DOHH2 (cell line): ENCODE data around the gene HAND2.

Experiments
- H3F3A ChIP-seq: fragments of 200-600 bp; sonication (generic), shearing (Covaris generic); 2 replicates; pipeline ENCODE4 v1.6.0; 2016; ENCODE audit warnings: antibody characterized with exemption, mild to moderate bottlenecking; ENCODE audit not compliant: control insufficient read depth, insufficient read depth
- H3K27ac ChIP-seq: fragments of 200-600 bp; sonication (generic); 2 replicates; pipeline ENCODE4 v1.5.1; 2014; ENCODE audit warnings: low read depth, mild to moderate bottlenecking, low read length, moderate library complexity
- H3K27me3 ChIP-seq: fragments of 200-600 bp; sonication (generic); 2 replicates; pipeline ENCODE4 v1.6.1; 2014; ENCODE audit warnings: mild to moderate bottlenecking, low read length, mixed read lengths; ENCODE audit not compliant: control insufficient read depth
- H3K36me3 ChIP-seq: fragments of 200-600 bp; sonication (generic); 2 replicates; pipeline ENCODE4 v1.6.1; 2014; ENCODE audit warnings: mild to moderate bottlenecking, low read length, moderate library complexity, mixed read lengths; ENCODE audit not compliant: control insufficient read depth
- H3K4me1 ChIP-seq: fragments of 200-600 bp; sonication (generic); 2 replicates; pipeline ENCODE4 v1.6.1; 2014; ENCODE audit warnings: mild to moderate bottlenecking, low read length, mixed read lengths; ENCODE audit not compliant: control insufficient read depth
- H3K4me2 ChIP-seq: fragments of 200-600 bp; sonication (generic); 2 replicates; pipeline ENCODE4 v1.6.0; 2014; ENCODE audit warnings: mild to moderate bottlenecking, low read length, moderate library complexity
- H3K4me3 ChIP-seq: fragments of 200-600 bp; sonication (generic); 2 replicates; pipeline ENCODE4 v1.5.1; 2014; ENCODE audit warnings: mild to moderate bottlenecking, low read length, mixed read lengths
- H3K79me2 ChIP-seq: fragments of 200-600 bp; sonication (generic); 2 replicates; pipeline ENCODE4 v1.6.1; 2014; ENCODE audit warnings: mild to moderate bottlenecking, low read length, mixed read lengths; ENCODE audit not compliant: control insufficient read depth
- H3K9me2 ChIP-seq: fragments of 200-600 bp; sonication (generic); replicated peaks from 2 replicates; pipeline ENCODE4 v1.6.1; 2014; ENCODE audit warnings: mild to moderate bottlenecking, low read length, mixed read lengths; ENCODE audit not compliant: control insufficient read depth
- H3K9me3 ChIP-seq: fragments of 200-600 bp; sonication (generic); 2 replicates; pipeline ENCODE4 v1.6.1; 2014; ENCODE audit warnings: antibody characterized with exemption, low read length, mixed read lengths; ENCODE audit not compliant: control insufficient read depth, insufficient read depth
- H4K20me1 ChIP-seq: fragments of 200-600 bp; sonication (generic); 2 replicates; pipeline ENCODE4 v1.6.0; 2014; ENCODE audit warnings: low read depth, mild to moderate bottlenecking, antibody characterized with exemption, low read length, moderate library complexity; ENCODE audit not compliant: control insufficient read depth, insufficient read depth
- EZH2phosphoT487 ChIP-seq: fragments of 200-600 bp; sonication (generic); IDR thresholded peaks from 2 replicates; pipeline ENCODE4 v1.6.1; 2017; ENCODE audit warnings: borderline replicate concordance, mild to moderate bottlenecking, antibody characterized with exemption, low read length, moderate library complexity, mixed read lengths
- TF ChIP-seq, protein P1 (sequence below): fragments of 200-600 bp; sonication (generic); IDR thresholded peaks from one replicate; pipeline ENCODE4 v1.5.1; 2014; ENCODE audit warnings: antibody characterized with exemption, mild to moderate bottlenecking, low read depth, low read length; ENCODE audit not compliant: poor library complexity, severe bottlenecking

The HAND2 gene

DNA sequence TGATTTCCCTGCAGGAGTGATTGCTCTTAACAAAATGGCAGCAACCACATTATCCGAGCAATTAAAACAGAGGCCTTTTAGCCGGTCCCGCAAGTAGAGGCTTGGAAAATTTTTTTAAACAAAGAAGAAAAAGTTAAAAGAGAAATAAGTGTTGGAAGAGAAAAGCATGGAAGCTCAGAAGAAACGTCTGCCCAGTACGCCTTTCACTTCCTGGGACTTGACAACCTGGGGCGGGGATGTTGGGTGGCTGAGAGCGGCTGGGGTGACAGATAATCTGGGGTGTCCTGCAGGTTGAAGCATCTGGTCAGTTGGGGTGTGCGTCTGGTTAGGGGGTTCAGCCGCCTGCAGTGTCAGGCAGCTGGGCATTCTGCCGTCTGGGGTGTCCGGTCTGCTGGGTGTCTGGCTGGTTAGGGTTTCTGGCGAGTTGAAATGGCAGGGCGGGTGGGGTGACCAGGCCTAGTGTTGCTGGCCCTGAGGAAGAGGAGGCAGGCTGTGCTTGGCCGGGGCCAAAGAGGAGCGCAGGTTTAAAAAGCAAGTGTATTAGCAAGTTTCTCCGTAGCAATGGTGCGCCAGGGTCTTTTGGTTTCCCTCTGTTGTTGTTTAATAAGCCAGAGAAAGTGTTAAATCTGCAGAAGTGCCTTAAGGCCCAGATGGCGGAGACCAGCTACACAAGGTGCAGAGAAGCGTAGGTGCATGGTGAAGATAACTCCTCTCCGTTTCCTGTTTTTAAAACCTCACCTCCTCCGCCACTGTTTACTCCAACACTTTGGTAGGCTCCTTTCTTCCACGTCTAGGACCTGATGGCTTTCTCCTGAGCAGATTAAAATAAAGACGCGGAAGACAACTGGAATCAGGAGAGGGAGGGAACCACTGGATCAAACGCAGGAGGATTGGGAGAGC, 5.6 kb downstream of the HAND2 start:
- TF ChIP-seq, protein P1, sequence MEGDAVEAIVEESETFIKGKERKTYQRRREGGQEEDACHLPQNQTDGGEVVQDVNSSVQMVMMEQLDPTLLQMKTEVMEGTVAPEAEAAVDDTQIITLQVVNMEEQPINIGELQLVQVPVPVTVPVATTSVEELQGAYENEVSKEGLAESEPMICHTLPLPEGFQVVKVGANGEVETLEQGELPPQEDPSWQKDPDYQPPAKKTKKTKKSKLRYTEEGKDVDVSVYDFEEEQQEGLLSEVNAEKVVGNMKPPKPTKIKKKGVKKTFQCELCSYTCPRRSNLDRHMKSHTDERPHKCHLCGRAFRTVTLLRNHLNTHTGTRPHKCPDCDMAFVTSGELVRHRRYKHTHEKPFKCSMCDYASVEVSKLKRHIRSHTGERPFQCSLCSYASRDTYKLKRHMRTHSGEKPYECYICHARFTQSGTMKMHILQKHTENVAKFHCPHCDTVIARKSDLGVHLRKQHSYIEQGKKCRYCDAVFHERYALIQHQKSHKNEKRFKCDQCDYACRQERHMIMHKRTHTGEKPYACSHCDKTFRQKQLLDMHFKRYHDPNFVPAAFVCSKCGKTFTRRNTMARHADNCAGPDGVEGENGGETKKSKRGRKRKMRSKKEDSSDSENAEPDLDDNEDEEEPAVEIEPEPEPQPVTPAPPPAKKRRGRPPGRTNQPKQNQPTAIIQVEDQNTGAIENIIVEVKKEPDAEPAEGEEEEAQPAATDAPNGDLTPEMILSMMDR = no peak
- no peak for TF ChIP-seq EZH2phosphoT487
- Histone ChIP-seq H3K9me2 (no peaks in the 10 kb centered on the region), H3K4me2 (no peak overlapping the region), H3K27ac (no peak overlapping the region), H3K36me3 (no peaks in the 10 kb centered on the region), H3F3A (no peaks in the 10 kb centered on the region), H4K20me1 (no peaks in the 10 kb centered on the region), H3K4me1 (no peaks in the 10 kb centered on the region), H3K79me2 (no peaks in the 10 kb centered on the region), H3K4me3 (no peak overlapping the region), H3K27me3 (peaks cover 8% of the 10 kb centered on the region), H3K9me3 (no peaks in the 10 kb centered on the region; the same call in 1 of the 2 replicates)

DNA sequence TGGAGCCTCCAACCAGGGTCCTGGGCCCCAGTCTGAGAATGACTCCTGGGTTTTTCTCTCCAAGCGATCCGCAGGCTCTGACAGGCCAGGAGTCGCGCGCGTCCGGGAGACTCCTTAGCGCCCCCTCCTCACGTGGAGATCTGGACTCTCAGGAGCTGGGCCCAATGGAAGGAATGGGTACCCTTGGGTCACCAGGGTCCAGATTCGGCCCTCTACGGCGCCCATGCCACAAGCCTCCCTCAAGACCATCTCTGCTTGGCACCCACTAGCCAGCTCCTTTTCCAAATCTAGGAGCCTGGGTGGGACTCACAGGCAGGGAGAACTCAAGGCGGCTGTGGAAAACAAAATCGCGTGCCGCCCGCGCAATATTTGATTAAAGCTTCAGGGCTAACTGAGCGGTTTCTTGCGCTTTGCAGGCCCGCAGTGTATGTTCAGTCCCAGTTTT, 7.1 kb downstream of the HAND2 start:
- H3F3A ChIP-seq = no peaks in the 10 kb centered on the region
- H3K9me3 ChIP-seq = no peaks in the 10 kb centered on the region
- peaks cover 8% of the 10 kb centered on the region for H3K27me3 ChIP-seq
- no peaks in the 10 kb centered on the region for H3K9me2 ChIP-seq
- H3K79me2 ChIP-seq = no peaks in the 10 kb centered on the region
- TF ChIP-seq, protein P1 = no peak
- TF ChIP-seq EZH2phosphoT487 = no peak
- no peak overlapping the region for H3K4me2 ChIP-seq
- no peak overlapping the region for H3K27ac ChIP-seq
- H3K4me3 ChIP-seq = no peak overlapping the region
- no peaks in the 10 kb centered on the region for H3K36me3 ChIP-seq
- H4K20me1 ChIP-seq = no peaks in the 10 kb centered on the region
- no peaks in the 10 kb centered on the region for H3K4me1 ChIP-seq

DNA sequence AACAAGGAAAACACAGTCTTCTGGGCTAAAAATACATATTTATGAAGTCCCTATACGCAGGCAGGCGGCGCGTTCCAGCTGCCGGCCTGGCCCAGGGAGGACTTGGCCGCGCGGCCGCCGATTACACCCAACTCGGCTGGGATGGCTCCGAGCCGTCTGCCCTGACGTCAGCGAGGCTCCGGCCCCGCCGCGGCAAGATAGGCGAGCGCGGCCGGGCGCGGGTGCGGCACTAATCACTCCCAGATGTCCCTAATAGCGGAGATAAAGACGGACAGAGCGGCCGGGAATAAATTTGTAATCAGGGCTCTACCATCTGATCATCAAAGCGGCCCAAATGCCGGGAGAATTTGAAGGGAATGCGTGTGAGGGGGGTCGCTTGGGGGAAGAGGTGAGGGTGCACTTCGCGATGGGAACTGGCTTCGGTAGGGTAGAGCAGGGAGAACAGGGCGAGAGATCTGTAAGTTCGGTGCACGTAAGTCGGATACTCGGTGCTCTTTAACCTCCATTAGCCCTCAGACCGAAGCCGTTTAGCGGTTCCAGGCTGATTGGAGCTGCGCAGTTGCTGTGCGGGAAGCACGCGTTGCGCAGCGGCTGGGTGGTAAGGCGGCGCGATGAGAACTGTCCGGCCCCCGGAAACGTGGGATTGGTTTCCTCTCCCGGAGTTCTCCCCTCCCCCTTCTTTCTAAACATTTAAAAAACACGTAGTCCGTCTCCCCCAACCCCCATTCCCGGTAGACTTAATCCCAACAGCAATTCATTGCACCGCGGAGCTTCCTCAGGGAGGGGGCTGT, 7.7 kb downstream of the HAND2 start:
- no peaks in the 10 kb centered on the region for H3K79me2 ChIP-seq
- H3K4me3 ChIP-seq = no peak overlapping the region

More for the DNA sequence above, 7.7 kb downstream of the HAND2 start:
- Histone ChIP-seq H3K4me2 (no peak overlapping the region), H3K27ac (no peak overlapping the region), H3K27me3 (peaks cover 8% of the 10 kb centered on the region), H3K4me1 (no peaks in the 10 kb centered on the region), H4K20me1 (no peaks in the 10 kb centered on the region), H3K9me3 (no peaks in the 10 kb centered on the region), H3K9me2 (no peaks in the 10 kb centered on the region), H3K36me3 (no peaks in the 10 kb centered on the region), H3F3A (no peaks in the 10 kb centered on the region)
- TF ChIP-seq, protein P1 = no peak
- no peak for TF ChIP-seq EZH2phosphoT487
